Muscle layer of colon (tissue), 2 donors: ENCODE measurements around the gene DNAI7.
A peak's percentile ranks its signal among the peaks of the same experiment; 100 is the strongest.

Experiments
- H3K27ac ChIP-seq: one replicate; pipeline ENCODE4 v1.7.0; 2013; ENCODE audit warnings: low read depth, mild to moderate bottlenecking, low read length, moderate library complexity
- H3K27me3 ChIP-seq, 2 donors: one replicate each; pipeline ENCODE4 v1.7.0; 2013; ENCODE audit warnings: low read length in 2 of 2, mild to moderate bottlenecking in 2 of 2; ENCODE audit not compliant: insufficient read depth in 2 of 2, control insufficient read depth in 1 of 2
- H3K36me3 ChIP-seq: one replicate; pipeline ENCODE4 v1.7.0; 2013; ENCODE audit warnings: mild to moderate bottlenecking, low read length; ENCODE audit not compliant: insufficient read depth
- H3K4me1 ChIP-seq: one replicate; pipeline ENCODE4 v1.7.0; 2013; ENCODE audit warnings: mild to moderate bottlenecking, low read length; ENCODE audit not compliant: insufficient read depth
- H3K4me3 ChIP-seq, 2 donors: one replicate each; pipeline ENCODE4 v1.7.0; 2013; ENCODE audit warnings: low read length in 2 of 2, low read depth in 1 of 2, mild to moderate bottlenecking in 1 of 2, moderate library complexity in 1 of 2
- H3K9ac ChIP-seq: one replicate; pipeline ENCODE4 v1.7.0; 2013; ENCODE audit warnings: low read length
- H3K9me3 ChIP-seq: one replicate; pipeline ENCODE4 v1.7.0; 2013; ENCODE audit warnings: mild to moderate bottlenecking, low read length
- donor health status: abdominal sarcoma.
- donor health status: Adenocarcinoma of cecum.

The DNAI7 gene

GRCh38 chr12:25200703-25201102 lies 5.7 kb upstream of the DNAI7 start:
- peaks cover 3% of the 10 kb centered on the region for H3K36me3 ChIP-seq
- no peak overlapping the region for H3K9ac ChIP-seq
- no peaks in the 10 kb centered on the region for H3K9me3 ChIP-seq
- no peak overlapping the region for H3K27ac ChIP-seq
- H3K4me1 ChIP-seq: peaks cover 9% of the 10 kb centered on the region
- H3K27me3 ChIP-seq: no peaks in the 10 kb centered on the region
- no peak overlapping the region for H3K4me3 ChIP-seq

GRCh38 chr12:25197608-25198007 lies 2.6 kb upstream of the DNAI7 start:
- H3K27ac ChIP-seq: no peak overlapping the region
- H3K9me3 ChIP-seq: no peaks in the 10 kb centered on the region
- H3K4me3 ChIP-seq: no peak overlapping the region
- peaks cover 18% of the 10 kb centered on the region for H3K4me1 ChIP-seq
- H3K36me3 ChIP-seq: peaks cover 3% of the 10 kb centered on the region
- no peaks in the 10 kb centered on the region for H3K27me3 ChIP-seq
- H3K9ac ChIP-seq: no peak overlapping the region

GRCh38 chr12:25194722-25195055 lies 271 bp downstream of the DNAI7 start:
- H3K36me3 ChIP-seq: peaks cover 3% of the 10 kb centered on the region
- no peaks in the 10 kb centered on the region for H3K9me3 ChIP-seq
- no peaks in the 10 kb centered on the region for H3K27me3 ChIP-seq
- peak overlapping the region; percentile 69 for H3K9ac ChIP-seq
- H3K27ac ChIP-seq: peak overlapping the region; percentile 90
- H3K4me1 ChIP-seq: peaks cover 18% of the 10 kb centered on the region
- H3K4me3 ChIP-seq: peak overlapping the region; percentile 62 to 92

GRCh38 chr12:25194214-25194613 lies 746 bp downstream of the DNAI7 start:
- Histone ChIP-seq H3K4me3 (peak overlapping the region in 1 of 2 donors; percentile 92), H3K27me3 (no peaks in the 10 kb centered on the region), H3K36me3 (peaks cover 3% of the 10 kb centered on the region), H3K4me1 (peaks cover 18% of the 10 kb centered on the region), H3K9ac (no peak overlapping the region), H3K9me3 (no peaks in the 10 kb centered on the region), H3K27ac (peak overlapping the region; percentile 90)

- Histone ChIP-seq H3K27me3 (no peaks in the 10 kb centered on the region), H3K4me1 (peaks cover 9% of the 10 kb centered on the region), H3K27ac (no peak overlapping the region), H3K4me3 (no peak overlapping the region), H3K9ac (no peak overlapping the region), H3K36me3 (no peaks in the 10 kb centered on the region), H3K9me3 (no peaks in the 10 kb centered on the region)
These were observed 4.2 kb downstream of the DNAI7 start for GRCh38 chr12:25190793-25191192.

- H3K9ac ChIP-seq: no peak overlapping the region
- no peaks in the 10 kb centered on the region for H3K36me3 ChIP-seq
- no peak overlapping the region for H3K4me3 ChIP-seq
- no peak overlapping the region for H3K27ac ChIP-seq
- H3K9me3 ChIP-seq: no peaks in the 10 kb centered on the region
- peaks cover 7% of the 10 kb centered on the region for H3K4me1 ChIP-seq
- H3K27me3 ChIP-seq: no peaks in the 10 kb centered on the region
These were observed 5.3 kb downstream of the DNAI7 start for GRCh38 chr12:25189656-25190055.

- H3K9ac ChIP-seq: no peak overlapping the region
- no peaks in the 10 kb centered on the region for H3K27me3 ChIP-seq
- no peaks in the 10 kb centered on the region for H3K4me1 ChIP-seq
- no peaks in the 10 kb centered on the region for H3K36me3 ChIP-seq
- no peak overlapping the region for H3K4me3 ChIP-seq
- H3K9me3 ChIP-seq: no peaks in the 10 kb centered on the region
- no peak overlapping the region for H3K27ac ChIP-seq
These were observed 7.2 kb downstream of the DNAI7 start for GRCh38 chr12:25187781-25188180.

GRCh38 chr12:25186788-25187402 lies 8.1 kb downstream of the DNAI7 start:
- no peaks in the 10 kb centered on the region for H3K9me3 ChIP-seq
- no peaks in the 10 kb centered on the region for H3K27me3 ChIP-seq
- no peaks in the 10 kb centered on the region for H3K4me1 ChIP-seq
- H3K9ac ChIP-seq: no peak overlapping the region
- no peaks in the 10 kb centered on the region for H3K36me3 ChIP-seq
- H3K4me3 ChIP-seq: no peak overlapping the region
- H3K27ac ChIP-seq: no peak overlapping the region

GRCh38 chr12:25186038-25186787 lies 8.7 kb downstream of the DNAI7 start:
- Histone ChIP-seq H3K36me3 (no peaks in the 10 kb centered on the region), H3K9ac (no peak overlapping the region), H3K9me3 (no peaks in the 10 kb centered on the region), H3K4me1 (no peaks in the 10 kb centered on the region), H3K4me3 (no peak overlapping the region), H3K27me3 (no peaks in the 10 kb centered on the region), H3K27ac (no peak overlapping the region)

GRCh38 chr12:25184132-25184531 lies 10.8 kb downstream of the DNAI7 start:
- no peak overlapping the region for H3K9ac ChIP-seq
- H3K4me1 ChIP-seq: no peaks in the 10 kb centered on the region
- no peaks in the 10 kb centered on the region for H3K27me3 ChIP-seq
- H3K36me3 ChIP-seq: no peaks in the 10 kb centered on the region
- no peaks in the 10 kb centered on the region for H3K9me3 ChIP-seq
- no peak overlapping the region for H3K4me3 ChIP-seq
- no peak overlapping the region for H3K27ac ChIP-seq

GRCh38 chr12:25182765-25183164 lies 12.2 kb downstream of the DNAI7 start:
- H3K4me1 ChIP-seq: no peaks in the 10 kb centered on the region
- no peaks in the 10 kb centered on the region for H3K36me3 ChIP-seq
- no peak overlapping the region for H3K9ac ChIP-seq
- H3K27me3 ChIP-seq: no peaks in the 10 kb centered on the region
- no peaks in the 10 kb centered on the region for H3K9me3 ChIP-seq
- H3K4me3 ChIP-seq: no peak overlapping the region
- H3K27ac ChIP-seq: no peak overlapping the region

GRCh38 chr12:25162866-25163265 lies 32.1 kb downstream of the DNAI7 start:
- Histone ChIP-seq H3K36me3 (no peaks in the 10 kb centered on the region), H3K4me3 (no peak overlapping the region), H3K27ac (no peak overlapping the region), H3K27me3 (no peaks in the 10 kb centered on the region), H3K9me3 (no peaks in the 10 kb centered on the region), H3K9ac (no peak overlapping the region), H3K4me1 (no peaks in the 10 kb centered on the region)
